ENCODE measurements around the gene GRIN2C.
"Not testable (repeated sequence)": the region's sequence is repeated elsewhere in the genome, so short reads cannot be mapped to it uniquely, and the experiment has no call there.

GRIN2C gene

DNA sequence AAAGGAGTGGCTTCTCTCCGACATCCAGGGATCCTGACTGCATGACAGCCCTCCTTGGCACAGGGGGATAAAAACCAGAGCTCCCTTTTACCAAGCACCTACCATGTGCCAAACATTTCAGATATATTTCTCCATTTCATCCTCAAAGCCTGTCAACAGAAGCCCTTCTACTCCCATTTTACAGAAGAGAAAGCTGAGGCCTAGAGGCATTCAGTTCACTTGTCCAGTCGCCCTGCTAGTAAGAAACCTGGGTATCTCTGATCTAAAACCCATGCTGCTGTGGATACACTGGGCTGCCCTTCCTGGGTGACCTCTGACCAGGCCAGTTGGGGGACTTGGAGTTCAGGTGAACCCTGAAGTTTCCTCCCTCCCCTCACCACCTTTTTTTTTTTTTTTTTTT, 19.0 kb upstream of the GRIN2C start:
- DNase-seq: no peak

DNA sequence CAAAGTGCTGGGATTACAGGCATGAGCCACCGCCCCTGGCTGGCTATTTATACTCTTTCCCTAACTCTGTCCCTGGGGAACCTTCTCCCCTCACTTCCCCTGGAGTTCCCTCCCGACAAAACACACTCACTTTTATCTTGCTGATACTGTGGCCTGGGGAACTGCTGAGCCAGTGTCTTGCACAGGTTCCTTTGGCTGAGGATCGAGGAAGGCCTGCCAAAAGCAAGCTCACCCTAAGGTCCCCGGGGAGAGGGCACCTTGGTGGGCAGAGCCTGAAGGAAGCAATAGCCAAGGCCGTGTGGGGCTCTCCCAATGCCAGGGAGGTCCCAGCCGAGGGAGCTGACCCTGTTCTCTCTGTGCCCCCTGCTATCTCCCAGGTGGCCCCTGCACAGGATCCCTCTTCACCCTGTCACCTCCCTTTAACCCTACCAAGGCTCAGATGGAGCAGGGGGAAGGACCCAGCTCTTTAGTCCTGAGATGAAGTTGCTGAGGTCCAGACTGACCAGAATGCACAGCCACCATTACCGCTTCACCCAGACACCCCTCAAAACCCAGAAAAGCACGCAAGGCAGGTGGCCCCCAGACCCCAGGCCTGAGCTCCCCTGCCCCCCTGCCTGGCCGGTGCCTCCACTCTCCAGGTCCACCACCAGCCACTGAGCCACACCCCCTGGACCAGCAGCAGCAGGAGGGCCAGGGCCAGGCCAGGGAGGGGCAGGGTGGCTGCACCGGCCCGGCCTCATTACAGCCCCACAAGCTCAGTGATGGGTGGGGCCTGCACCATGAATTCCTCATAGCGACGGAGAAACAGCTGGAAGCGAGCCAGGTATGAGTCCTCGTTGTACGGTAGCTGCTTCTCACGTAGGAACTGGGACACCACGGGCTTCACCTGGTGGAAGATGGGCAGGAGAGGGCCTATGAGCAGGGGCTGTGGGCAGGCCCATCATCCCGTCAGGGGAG, 18.2 kb upstream of the GRIN2C start:
- DNase-seq: no peak

DNA sequence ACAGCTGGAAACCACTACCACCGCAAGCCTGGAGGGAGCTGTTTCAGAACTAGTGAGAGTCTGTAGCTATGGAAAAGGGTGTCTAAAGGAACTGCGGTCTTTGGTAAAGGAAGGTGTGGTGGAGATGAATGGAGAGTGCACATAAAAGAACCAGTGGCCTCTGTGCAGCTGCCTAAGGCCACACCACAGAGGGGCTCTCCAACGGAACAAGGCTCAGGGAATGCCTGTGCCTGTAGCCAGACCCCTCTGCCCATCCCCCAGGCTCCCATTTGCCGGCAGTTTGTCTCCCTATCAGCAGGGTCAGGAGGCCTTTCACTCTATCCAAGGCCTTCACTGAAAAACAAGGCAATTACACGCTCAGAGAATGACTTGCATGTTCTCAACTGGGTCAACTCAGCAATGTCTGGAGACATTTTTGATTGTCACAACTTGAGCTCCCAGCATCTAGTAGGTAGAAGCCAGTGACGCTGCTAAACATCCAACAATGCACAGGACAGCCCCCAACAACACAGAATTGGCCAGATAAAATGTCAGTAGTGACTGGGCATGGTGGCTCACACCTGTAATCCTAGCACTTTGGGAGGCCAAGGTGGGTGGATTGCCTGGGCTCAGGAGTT, 16.4 kb upstream of the GRIN2C start:
- no peak for DNase-seq

- no peak for DNase-seq
Measured at GRCh38 chr17:74875155-74875976, 15.7 kb upstream of the GRIN2C start.

- no peak for DNase-seq
Measured at GRCh38 chr17:74874615-74875037, 14.9 kb upstream of the GRIN2C start.

- DNase-seq: no peak
Measured at GRCh38 chr17:74873874-74874614, 14.4 kb upstream of the GRIN2C start.

DNA sequence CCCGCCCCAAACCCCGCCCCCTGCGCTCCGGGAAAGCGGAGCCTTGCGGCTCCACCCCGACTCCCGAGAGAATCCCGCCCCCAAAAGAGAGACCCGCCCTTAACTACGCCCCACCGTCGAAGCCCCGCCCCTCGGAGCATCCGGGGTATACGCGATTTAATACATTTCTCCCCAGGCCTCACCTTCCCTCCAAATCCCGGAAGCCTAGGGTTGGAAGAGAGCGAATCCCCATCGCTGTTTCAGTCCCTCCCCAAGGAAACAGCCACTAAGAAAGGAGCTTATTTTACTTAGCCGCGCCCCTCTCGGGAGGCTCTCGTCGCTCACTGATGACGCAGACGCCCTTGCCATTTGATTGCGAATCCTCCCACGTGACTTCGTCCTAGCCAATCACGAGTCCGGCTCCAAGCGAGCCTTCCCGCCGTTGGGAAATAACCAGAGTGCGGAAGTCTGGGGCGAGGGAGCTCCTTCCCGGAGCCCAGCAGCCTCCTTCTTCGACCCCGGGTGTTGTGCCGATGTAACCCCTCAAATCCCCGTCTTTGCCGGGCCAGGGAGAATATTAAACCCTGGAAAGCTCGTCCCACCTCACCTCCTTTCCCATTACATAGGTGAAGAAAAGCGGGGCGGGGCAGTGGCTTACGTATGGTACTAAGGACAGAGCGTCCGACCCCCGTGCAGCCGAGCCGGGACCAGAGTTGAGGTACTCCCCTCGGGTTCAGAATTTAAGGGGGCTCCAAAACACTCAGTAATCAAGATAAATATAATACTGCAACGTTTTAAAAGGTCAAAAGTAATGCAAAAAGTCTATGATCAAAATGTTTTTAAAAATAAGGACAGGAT, 13.6 kb upstream of the GRIN2C start:
- DNase-seq: peak; percentile 99

DNA sequence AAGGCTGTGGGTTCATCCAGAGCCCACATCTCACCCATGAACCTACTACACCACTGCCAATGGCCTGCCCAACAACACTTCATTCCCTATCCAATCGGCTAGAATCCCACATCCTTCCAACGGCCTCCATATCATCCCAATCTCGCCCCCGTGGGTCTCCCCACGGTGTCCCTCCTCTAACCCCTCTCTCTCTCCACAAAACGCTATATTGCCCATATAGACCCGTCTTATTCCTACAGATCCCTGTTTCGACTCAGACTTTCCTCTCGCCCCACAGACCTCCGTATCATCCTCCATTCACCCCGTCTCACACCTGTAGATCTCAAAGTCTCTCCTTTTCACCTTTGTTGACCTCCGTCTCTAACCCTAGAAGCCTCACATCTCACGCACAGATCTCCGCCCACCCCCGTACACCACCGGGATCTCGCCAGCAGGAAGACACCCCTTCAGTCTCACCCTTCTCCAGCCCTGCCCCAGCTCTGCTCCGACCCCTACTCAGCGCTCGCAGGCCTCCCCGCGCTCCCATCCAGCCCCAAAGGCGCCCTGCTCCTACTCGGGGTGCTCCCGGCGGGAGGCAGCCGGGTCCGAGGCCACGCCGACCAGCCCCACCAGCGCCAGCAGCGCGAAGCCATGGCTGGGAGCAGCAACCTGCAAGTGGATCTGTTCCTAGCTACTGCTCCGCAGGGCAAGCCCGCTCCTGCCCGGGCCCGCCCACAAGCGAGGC, 12.8 kb upstream of the GRIN2C start, which contains the start of gene FDXR:
Gene FDXR, minus strand, starts transcription at position 682 of the 724 bp plus-strand sequence. Its CDS starts 50 bp downstream, at position 632.
- DNase-seq: no peak

GRCh38 chr17:74871356-74872076, 11.8 kb upstream of the GRIN2C start:
- no peak for DNase-seq

GRCh38 chr17:74870512-74870911, 10.8 kb upstream of the GRIN2C start:
- no peak for DNase-seq

DNA sequence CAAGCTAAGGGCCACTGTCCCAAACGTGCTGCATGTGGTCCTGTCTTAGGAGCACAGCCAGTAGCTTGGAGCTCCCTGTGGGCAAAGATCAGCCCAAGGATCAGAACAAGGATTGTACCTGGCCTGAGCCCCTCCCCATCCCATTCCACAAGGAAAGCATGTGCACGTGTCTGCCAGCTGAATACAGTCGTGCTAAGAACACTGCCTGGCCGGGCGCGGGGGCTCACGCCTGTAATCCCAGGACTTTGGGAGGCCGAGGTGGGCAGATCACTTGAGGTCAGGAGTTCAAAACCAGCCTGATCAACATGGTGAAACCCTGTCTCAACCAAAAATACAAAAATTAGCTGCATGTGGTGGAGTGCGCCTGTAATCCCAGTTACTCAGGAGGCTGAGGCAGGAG, 10.3 kb upstream of the GRIN2C start:
- DNase-seq: not testable (repeated sequence)

- no peak for DNase-seq
Measured at GRCh38 chr17:74868908-74869255, 9.2 kb upstream of the GRIN2C start.

DNA sequence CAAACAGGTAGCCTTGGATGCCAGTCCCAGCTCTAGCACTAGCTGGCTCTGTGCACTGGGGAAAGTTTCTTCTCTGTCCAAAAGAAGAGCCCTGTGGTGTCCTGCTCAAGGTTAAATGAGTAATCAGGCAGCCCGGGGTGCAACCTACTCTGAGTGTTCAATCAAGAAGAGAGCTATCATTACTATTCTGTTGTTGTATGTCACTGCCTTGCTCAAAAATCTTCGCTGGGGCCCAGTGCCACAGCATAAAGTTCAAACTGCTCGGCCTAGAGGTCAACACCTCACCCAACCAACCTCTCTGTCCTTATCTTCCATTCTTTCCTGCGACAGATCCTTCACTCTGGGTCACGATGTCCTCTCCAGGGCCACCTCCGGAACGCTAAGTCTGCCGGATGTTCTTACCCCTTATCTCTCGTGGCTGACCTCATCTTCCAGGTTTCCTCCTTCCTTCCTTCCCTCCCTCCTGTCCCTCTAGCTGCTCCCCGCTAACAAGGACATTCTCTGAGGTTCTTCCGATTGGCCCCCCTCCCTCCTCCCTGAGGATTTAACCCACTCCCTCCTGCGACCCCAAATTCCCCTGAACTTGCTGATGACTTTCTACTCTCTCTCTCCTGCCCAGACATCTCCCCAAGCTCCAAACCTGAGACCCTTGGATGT, 8.7 kb upstream of the GRIN2C start:
- DNase-seq: no peak

DNA sequence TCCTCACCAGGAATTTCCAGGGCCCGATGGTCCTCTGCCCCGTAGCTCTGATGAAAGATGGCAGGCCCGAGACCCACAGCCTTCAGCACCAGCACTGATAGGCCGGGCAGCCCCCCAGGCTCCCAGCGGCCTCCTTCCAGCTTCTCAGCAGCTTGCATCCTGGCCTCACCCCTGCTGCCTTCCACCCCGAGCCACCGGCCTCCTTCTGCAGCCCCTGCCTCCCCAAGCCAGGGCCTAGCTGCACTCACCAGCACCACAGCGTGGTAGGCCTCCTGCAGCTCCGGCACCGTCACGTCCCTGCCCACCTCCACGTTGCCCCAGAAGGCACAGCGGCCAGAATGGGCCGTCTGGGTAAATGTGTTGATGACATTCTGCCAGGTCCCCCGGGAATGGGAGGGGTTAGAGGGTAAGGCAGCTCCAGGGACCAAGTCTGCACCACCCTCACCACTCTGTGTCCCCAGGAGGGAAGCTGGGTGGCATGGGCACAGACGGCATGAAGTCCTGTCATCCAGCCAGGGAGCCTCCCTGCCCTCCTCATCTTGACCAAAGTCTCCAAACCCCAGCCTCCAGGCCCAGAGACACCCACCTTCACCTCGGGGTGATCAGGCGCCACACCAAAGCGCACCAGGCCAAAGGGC, 6.6 kb upstream of the GRIN2C start:
- no peak for DNase-seq

DNA sequence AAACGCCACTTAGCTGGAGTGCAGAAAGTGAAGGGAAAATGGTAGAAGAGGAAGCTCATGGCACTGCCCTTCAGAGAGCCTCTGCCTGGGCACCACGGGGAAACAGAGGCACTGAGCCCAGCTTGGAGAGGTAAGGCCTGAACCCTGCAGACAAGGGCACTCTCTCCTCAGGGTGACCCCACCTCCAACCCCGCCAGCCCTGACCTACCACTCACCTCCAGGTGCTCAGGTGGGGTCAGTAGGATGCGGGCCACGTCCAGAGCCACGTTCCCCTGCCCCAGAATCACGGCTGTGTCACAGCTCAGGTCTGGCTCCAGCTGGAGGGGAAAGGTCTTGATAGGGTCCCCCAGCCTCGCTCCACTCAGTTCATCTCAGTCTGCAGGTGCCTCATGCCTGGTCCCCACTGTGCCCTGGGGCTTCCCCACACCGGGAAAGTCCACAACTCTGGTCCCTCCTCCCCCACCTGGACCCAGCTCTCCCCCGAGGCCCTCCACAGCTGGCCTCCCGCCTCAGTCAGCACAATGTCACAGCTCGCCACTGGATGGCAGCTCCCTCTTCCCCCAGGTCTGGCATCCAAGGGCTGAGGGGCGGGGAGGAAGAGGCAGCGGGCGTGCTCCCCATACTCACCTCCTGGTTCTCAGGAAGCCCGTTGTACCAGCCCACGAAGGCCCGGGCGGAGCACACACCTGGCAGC, 6.0 kb upstream of the GRIN2C start:
- no peak for DNase-seq

GRCh38 chr17:74864866-74865395, 5.2 kb upstream of the GRIN2C start:
- DNase-seq: peak; percentile 88

DNA sequence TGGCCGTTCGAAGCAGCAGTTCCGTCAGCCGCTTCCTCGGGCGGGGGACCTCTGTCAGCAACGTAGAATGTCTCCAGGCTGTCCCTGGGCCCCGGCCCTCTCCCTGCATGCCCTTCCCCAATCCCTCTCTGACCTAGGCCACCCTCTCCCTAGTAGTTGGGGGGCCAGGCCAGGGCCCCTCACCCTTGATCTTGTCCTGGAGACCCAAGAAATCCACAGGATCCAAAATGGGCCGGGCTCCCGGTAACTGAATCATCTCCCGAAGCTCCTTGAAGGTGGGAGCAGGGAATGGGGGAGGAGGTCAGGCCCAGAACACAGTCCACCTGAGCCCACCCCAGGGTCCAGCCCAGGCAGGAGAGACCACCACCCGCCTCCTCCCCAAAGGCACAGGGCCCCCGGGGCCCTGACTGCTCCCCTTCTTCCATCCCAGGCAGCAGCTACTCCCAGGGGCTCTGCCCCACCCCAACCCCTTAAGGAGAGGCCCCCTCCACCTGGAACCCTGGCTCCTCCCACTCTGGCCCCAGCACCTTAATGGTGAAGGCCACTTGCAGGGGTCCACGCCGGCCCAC, 4.7 kb upstream of the GRIN2C start:
- DNase-seq: no peak
